ENCODE measurements around the gene MIS12.

Gene MIS12

DNA sequence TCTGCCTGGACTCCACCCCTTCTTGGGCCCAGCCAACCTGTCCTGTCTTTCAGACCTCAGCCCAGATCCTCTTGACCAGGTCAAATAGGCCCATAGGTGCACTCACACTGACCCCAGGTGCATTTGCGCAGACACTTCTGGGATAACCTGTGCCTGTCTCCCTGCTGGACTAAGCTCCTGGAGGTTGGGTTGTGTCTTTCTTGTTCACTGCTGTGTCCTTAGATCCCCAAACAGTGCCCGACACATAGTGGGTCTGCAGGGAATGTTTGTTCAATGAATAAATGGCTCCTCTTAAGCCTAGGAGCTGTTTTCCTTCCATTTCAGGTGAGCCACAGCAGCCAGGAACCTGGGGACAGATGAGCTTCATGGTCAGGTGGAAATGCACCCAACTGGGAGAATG is 49.1 kb downstream of the MIS12 start:
- no peak for TF ChIP-seq ZFP30 (CRISPR knock-in tag; IDR thresholded peaks at IDR 0.05)
- TF ChIP-seq ISL1 (CRISPR knock-in tag; IDR thresholded peaks at IDR 0.05) = no peak
- no peak for ATAC-seq

DNA sequence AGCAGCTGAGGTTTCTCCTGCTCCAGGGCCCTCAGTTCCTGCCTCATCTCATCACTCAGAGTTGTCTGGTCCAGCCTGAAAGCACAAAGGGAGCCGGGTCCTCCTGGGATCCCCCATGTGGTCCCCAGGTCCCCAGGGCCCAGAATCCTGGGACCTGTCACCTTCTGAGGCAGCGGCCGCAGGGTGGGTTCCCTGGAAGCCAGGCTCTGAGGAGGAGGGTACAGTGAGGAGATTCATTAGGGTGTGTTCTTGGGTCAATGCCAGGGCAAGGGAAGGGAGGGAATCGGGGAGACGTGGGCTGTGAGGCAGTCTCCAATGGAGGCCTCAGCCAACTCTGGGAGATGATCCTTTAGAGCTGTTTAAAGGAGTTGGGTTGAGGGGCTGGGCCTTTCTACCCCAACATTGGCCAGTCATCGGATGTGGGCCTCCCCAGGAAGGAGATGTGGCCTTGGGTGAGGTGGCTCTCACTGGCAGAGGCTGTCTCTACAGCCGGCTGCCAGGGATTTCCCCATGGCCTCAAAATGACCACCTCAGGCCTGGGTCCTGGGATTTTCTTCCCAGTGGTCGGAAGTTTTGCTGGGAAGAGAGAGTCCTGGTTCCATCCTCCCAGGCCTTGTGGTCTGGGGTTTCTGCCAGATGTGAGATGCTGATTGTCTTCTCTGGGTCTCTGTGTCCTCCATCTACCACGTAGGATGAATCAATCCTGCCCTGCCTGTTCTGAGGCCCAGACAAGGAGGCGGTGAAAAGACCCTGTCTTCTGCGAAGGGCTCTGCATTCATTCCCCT is 50.7 kb downstream of the MIS12 start:
- ATAC-seq = no peak
- TF ChIP-seq ARNTL (CRISPR knock-in tag; IDR thresholded peaks at IDR 0.05; ENCODE audit: borderline replicate concordance, low read depth) (no peak), ZFP30 (CRISPR knock-in tag; IDR thresholded peaks at IDR 0.05) (no peak)

DNA sequence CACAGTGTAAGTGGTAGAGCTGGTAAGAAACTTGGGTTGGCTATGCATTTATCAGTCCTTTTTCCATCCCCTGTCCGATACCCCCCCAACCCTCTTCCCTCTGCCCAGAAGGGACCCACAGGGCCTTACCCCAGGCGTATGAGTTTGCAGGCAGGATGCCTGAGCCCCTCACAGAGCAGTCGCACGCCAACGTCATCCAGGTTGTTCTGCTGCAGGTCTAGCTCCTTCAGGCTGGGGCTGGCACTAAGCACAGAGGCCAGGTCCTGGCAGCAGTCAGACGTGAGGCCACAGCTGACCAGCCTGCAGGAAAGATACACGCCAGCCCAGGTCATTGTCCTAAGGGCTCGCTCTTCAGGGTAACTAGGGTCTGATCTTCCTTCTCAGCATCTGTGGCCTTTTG is 52.9 kb downstream of the MIS12 start:
- no peak for ATAC-seq
- no peak for TF ChIP-seq BACH2 (CRISPR knock-in tag; IDR thresholded peaks at IDR 0.05; ENCODE audit: borderline replicate concordance)
- TF ChIP-seq ZFP30 (CRISPR knock-in tag; IDR thresholded peaks at IDR 0.05) = no peak
- no peak for TF ChIP-seq SNAI2 (CRISPR knock-in tag; IDR thresholded peaks at IDR 0.05)
- no peak for TF ChIP-seq ZNF70 (CRISPR knock-in tag; IDR thresholded peaks at IDR 0.05)
- TF ChIP-seq, protein P1, sequence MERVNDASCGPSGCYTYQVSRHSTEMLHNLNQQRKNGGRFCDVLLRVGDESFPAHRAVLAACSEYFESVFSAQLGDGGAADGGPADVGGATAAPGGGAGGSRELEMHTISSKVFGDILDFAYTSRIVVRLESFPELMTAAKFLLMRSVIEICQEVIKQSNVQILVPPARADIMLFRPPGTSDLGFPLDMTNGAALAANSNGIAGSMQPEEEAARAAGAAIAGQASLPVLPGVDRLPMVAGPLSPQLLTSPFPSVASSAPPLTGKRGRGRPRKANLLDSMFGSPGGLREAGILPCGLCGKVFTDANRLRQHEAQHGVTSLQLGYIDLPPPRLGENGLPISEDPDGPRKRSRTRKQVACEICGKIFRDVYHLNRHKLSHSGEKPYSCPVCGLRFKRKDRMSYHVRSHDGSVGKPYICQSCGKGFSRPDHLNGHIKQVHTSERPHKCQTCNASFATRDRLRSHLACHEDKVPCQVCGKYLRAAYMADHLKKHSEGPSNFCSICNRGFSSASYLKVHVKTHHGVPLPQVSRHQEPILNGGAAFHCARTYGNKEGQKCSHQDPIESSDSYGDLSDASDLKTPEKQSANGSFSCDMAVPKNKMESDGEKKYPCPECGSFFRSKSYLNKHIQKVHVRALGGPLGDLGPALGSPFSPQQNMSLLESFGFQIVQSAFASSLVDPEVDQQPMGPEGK (CRISPR knock-in tag; IDR thresholded peaks at IDR 0.05; ENCODE audit: borderline replicate concordance) = no peak
- no peak for TF ChIP-seq TOX (CRISPR knock-in tag; IDR thresholded peaks at IDR 0.05; ENCODE audit: borderline replicate concordance)
- no peak for TF ChIP-seq ZFP3 (CRISPR knock-in tag; IDR thresholded peaks at IDR 0.05)
- no peak for TF ChIP-seq PPARA (CRISPR knock-in tag; IDR thresholded peaks at IDR 0.05; ENCODE audit: borderline replicate concordance)
- no peak for TF ChIP-seq TCF4 (CRISPR knock-in tag; IDR thresholded peaks at IDR 0.05; ENCODE audit: borderline replicate concordance)
- TF ChIP-seq ISL1 (CRISPR knock-in tag; IDR thresholded peaks at IDR 0.05) = no peak
- TF ChIP-seq, protein P2, sequence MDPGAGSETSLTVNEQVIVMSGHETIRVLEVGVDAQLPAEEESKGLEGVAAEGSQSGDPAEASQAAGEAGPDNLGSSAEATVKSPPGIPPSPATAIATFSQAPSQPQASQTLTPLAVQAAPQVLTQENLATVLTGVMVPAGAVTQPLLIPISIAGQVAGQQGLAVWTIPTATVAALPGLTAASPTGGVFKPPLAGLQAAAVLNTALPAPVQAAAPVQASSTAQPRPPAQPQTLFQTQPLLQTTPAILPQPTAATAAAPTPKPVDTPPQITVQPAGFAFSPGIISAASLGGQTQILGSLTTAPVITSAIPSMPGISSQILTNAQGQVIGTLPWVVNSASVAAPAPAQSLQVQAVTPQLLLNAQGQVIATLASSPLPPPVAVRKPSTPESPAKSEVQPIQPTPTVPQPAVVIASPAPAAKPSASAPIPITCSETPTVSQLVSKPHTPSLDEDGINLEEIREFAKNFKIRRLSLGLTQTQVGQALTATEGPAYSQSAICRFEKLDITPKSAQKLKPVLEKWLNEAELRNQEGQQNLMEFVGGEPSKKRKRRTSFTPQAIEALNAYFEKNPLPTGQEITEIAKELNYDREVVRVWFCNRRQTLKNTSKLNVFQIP (CRISPR knock-in tag; IDR thresholded peaks at IDR 0.05; ENCODE audit: borderline replicate concordance, low read depth) = no peak
- no peak for TF ChIP-seq ARNTL (CRISPR knock-in tag; IDR thresholded peaks at IDR 0.05; ENCODE audit: borderline replicate concordance, low read depth)
- no peak for TF ChIP-seq RARB (CRISPR knock-in tag; IDR thresholded peaks at IDR 0.05)
- no peak for TF ChIP-seq ZNF8 (CRISPR knock-in tag; IDR thresholded peaks at IDR 0.05)
- TF ChIP-seq ZC3H10 (CRISPR knock-in tag; IDR thresholded peaks at IDR 0.05) = no peak
- TF ChIP-seq ESRRG (CRISPR knock-in tag; IDR thresholded peaks at IDR 0.05) = no peak
- TF ChIP-seq, protein P3, sequence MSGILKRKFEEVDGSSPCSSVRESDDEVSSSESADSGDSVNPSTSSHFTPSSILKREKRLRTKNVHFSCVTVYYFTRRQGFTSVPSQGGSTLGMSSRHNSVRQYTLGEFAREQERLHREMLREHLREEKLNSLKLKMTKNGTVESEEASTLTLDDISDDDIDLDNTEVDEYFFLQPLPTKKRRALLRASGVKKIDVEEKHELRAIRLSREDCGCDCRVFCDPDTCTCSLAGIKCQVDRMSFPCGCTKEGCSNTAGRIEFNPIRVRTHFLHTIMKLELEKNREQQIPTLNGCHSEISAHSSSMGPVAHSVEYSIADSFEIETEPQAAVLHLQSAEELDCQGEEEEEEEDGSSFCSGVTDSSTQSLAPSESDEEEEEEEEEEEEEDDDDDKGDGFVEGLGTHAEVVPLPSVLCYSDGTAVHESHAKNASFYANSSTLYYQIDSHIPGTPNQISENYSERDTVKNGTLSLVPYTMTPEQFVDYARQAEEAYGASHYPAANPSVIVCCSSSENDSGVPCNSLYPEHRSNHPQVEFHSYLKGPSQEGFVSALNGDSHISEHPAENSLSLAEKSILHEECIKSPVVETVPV (CRISPR knock-in tag; IDR thresholded peaks at IDR 0.05) = no peak
- TF ChIP-seq ZNF565 (CRISPR knock-in tag; conservative IDR thresholded peaks at IDR 0.05; ENCODE audit: low read depth) = no peak
- TF ChIP-seq TSHZ2 (CRISPR knock-in tag; IDR thresholded peaks at IDR 0.05) = no peak
- TF ChIP-seq OSR1 (CRISPR knock-in tag; IDR thresholded peaks at IDR 0.05) = no peak

- ATAC-seq = no peak
- TF ChIP-seq TOX (CRISPR knock-in tag; IDR thresholded peaks at IDR 0.05; ENCODE audit: borderline replicate concordance) (no peak), PPARA (CRISPR knock-in tag; IDR thresholded peaks at IDR 0.05; ENCODE audit: borderline replicate concordance) (no peak), OSR1 (CRISPR knock-in tag; IDR thresholded peaks at IDR 0.05) (no peak), CREB5 (CRISPR knock-in tag; IDR thresholded peaks at IDR 0.05; ENCODE audit: low read depth) (no peak), ARNTL (CRISPR knock-in tag; IDR thresholded peaks at IDR 0.05; ENCODE audit: borderline replicate concordance, low read depth) (no peak), CSDC2 (CRISPR knock-in tag; IDR thresholded peaks at IDR 0.05) (no peak), ZNF565 (CRISPR knock-in tag; conservative IDR thresholded peaks at IDR 0.05; ENCODE audit: low read depth) (no peak), ZFP3 (CRISPR knock-in tag; IDR thresholded peaks at IDR 0.05) (no peak), BACH2 (CRISPR knock-in tag; IDR thresholded peaks at IDR 0.05; ENCODE audit: borderline replicate concordance) (no peak), TCF4 (CRISPR knock-in tag; IDR thresholded peaks at IDR 0.05; ENCODE audit: borderline replicate concordance) (no peak), RARB (CRISPR knock-in tag; IDR thresholded peaks at IDR 0.05) (no peak), ESRRG (CRISPR knock-in tag; IDR thresholded peaks at IDR 0.05) (no peak), ZNF70 (CRISPR knock-in tag; IDR thresholded peaks at IDR 0.05) (no peak), ISL1 (CRISPR knock-in tag; IDR thresholded peaks at IDR 0.05) (no peak)
- TF ChIP-seq, protein P3 (CRISPR knock-in tag; IDR thresholded peaks at IDR 0.05) = no peak
Measured at GRCh38 chr17:5540321-5540720, 54.0 kb downstream of the MIS12 start.

All from SK-N-SH treated with all-trans-retinoic acid at 6 μM for 48 hours (cell line).